HepG2 (cell line): ENCODE results near the gene LANCL2. TPM values are rescaled to one million over a fixed set of nuclear protein-coding genes. Genes with fewer than 3 reads are reported as not detected.

Source experiments
- ARID3A ChIP-seq: IDR thresholded peaks from 2 replicates; pipeline ENCODE4 v1.6.1; 2012; ENCODE audit warnings: low read depth, low read length, improper control_type of control experiment
- CHCHD3 ChIP-seq: sonication (generic); formaldehyde crosslinking; IDR thresholded peaks from 2 replicates; pipeline ENCODE4 v1.8.0; 2022; ENCODE audit warnings: mild to moderate bottlenecking, missing genetic modification reagents, moderate library complexity
- FOXC1 ChIP-seq: sonication (generic); formaldehyde crosslinking; IDR thresholded peaks from 2 replicates; pipeline ENCODE4 v1.8.0; 2022; ENCODE audit warnings: mild to moderate bottlenecking, missing genetic modification reagents, borderline replicate concordance
- KDM3A ChIP-seq: IDR thresholded peaks from 2 replicates; pipeline ENCODE4 v1.6.1; 2018; ENCODE audit warnings: low read depth, missing compliant biosample characterization
- MAZ ChIP-seq, 2 experiments: sonication (generic) in 1 of 2; formaldehyde crosslinking in 1 of 2; IDR thresholded peaks; 2 replicates each; pipeline versions ENCODE4 v1.5.0 to v1.6.1; 2012 to 2020; ENCODE audit warnings: low read depth in 2 of 2, mild to moderate bottlenecking in 2 of 2, borderline replicate concordance in 1 of 2, improper control_type of control experiment in 1 of 2, low read length in 1 of 2, missing genetic modification reagents in 1 of 2, moderate library complexity in 1 of 2
- MIER3 ChIP-seq: IDR thresholded peaks from 2 replicates; pipeline ENCODE4 v1.6.1; 2016; ENCODE audit warnings: missing compliant biosample characterization, borderline replicate concordance
- POGK ChIP-seq: sonication (generic); formaldehyde crosslinking; conservative IDR thresholded peaks from 2 replicates; pipeline ENCODE4 v1.8.0; 2022; ENCODE audit warnings: mild to moderate bottlenecking, moderate library complexity, missing genetic modification reagents
- REL ChIP-seq: sonication (generic); formaldehyde crosslinking; conservative IDR thresholded peaks from 2 replicates; pipeline ENCODE4 v1.8.0; 2022; ENCODE audit warnings: mild to moderate bottlenecking, missing genetic modification reagents, moderate library complexity
- SAP130 ChIP-seq: IDR thresholded peaks from 2 replicates; pipeline ENCODE4 v1.6.1; 2016; ENCODE audit warnings: low read depth
- TARDBP ChIP-seq: sonication (generic); formaldehyde crosslinking; IDR thresholded peaks from 2 replicates; pipeline ENCODE4 v1.8.0; 2022; ENCODE audit warnings: mild to moderate bottlenecking, missing genetic modification reagents
- TFDP2 ChIP-seq: sonication (generic); formaldehyde crosslinking; IDR thresholded peaks from 2 replicates; pipeline ENCODE4 v1.4.0; 2020; ENCODE audit warnings: missing genetic modification reagents
- ZBTB3 ChIP-seq: sonication (generic); formaldehyde crosslinking; IDR thresholded peaks from 2 replicates; pipeline ENCODE4 v1.4.0; 2020; ENCODE audit warnings: low read depth, mild to moderate bottlenecking, moderate library complexity, missing genetic modification reagents, borderline replicate concordance
- ZNF30 ChIP-seq: sonication (generic); formaldehyde crosslinking; IDR thresholded peaks from 2 replicates; pipeline ENCODE4 v1.5.0; 2020; ENCODE audit warnings: mild to moderate bottlenecking, missing genetic modification reagents
- ZNF414 ChIP-seq: sonication (generic); formaldehyde crosslinking; IDR thresholded peaks from 2 replicates; pipeline ENCODE4 v1.5.0; 2020; ENCODE audit warnings: missing genetic modification reagents
- ZNF558 ChIP-seq: sonication (generic); formaldehyde crosslinking; IDR thresholded peaks from 2 replicates; pipeline ENCODE4 v1.9.0; 2022; ENCODE audit warnings: mild to moderate bottlenecking, missing genetic modification reagents, borderline replicate concordance
- ZNF589 ChIP-seq: sonication (generic); formaldehyde crosslinking; conservative IDR thresholded peaks from 2 replicates; pipeline ENCODE4 v1.8.0; 2022; ENCODE audit warnings: mild to moderate bottlenecking, moderate library complexity, missing genetic modification reagents
- ZNF747 ChIP-seq: sonication (generic); formaldehyde crosslinking; IDR thresholded peaks from 2 replicates; pipeline ENCODE4 v1.8.1; 2023; ENCODE audit warnings: missing genetic modification reagents, mild to moderate bottlenecking, borderline replicate concordance
- ZNF788 ChIP-seq: sonication (generic); formaldehyde crosslinking; IDR thresholded peaks from 2 replicates; pipeline ENCODE4 v1.5.0; 2020; ENCODE audit warnings: mild to moderate bottlenecking, missing genetic modification reagents, borderline replicate concordance
- ZSCAN31 ChIP-seq: sonication (generic); formaldehyde crosslinking; IDR thresholded peaks from 2 replicates; pipeline ENCODE4 v1.5.0; 2020; ENCODE audit warnings: low read depth, mild to moderate bottlenecking, missing genetic modification reagents
- polyA plus RNA-seq, 8 experiments: library from polyadenylated mRNA; depleted of rRNA in 3 of 8; stranded (reverse) in 7 of 8; unstranded in 1 of 8; fragments of >200 nt; fragmentation: Illumina TruSeq in 4 of 8; extraction: Trizol in 4 of 8; gene quantifications; 2 replicates each; pipeline versions ENCODE4 v1.2.1 to v1.2.3, GENCODE V29; 2011 to 2016; ENCODE audit warnings: low read depth in 4 of 8, missing spikeins in 1 of 8, mixed read lengths in 1 of 8; ENCODE audit not compliant: insufficient read depth in 1 of 8
- total RNA-seq, 5 experiments: library from RNA; depleted of rRNA; stranded (reverse); fragments of >200 nt; fragmentation: Illumina TruSeq; extraction: Trizol; gene quantifications; 2 replicates each; pipeline ENCODE4 v1.2.3, GENCODE V29; 2016; ENCODE audit warnings: low read depth in 1 of 5

Gene LANCL2
- total and polyA plus RNA-seq, 2 of the 13 experiments (the other 11 are each of a cell fraction or from before 2014, with no cell fraction given), result 10.0 to 13.8 TPM

- TF ChIP-seq ARID3A (0 out of 2 replicates have a peak, but pooled peaks have one; percentile 2), ZSCAN31 (CRISPR knock-in tag) (peak; percentile 88), MIER3 (CRISPR knock-in tag) (0 out of 2 replicates have a peak, but pooled peaks have one; percentile 19), ZNF558 (CRISPR knock-in tag) (peak; percentile 68), ZNF414 (peak; percentile 93), ZNF589 (CRISPR knock-in tag) (no peak), SAP130 (CRISPR knock-in tag) (peak; percentile 72), ZNF788 (CRISPR knock-in tag) (peak; percentile 90; the same call in 1 of the 2 replicates), REL (CRISPR knock-in tag) (peak; percentile 88; the same call in 1 of the 2 replicates), FOXC1 (CRISPR knock-in tag) (peak; percentile 57), ZNF30 (CRISPR knock-in tag) (peak; percentile 6; the same call in 1 of the 2 replicates), ZNF747 (CRISPR knock-in tag) (peak; percentile 96), POGK (CRISPR knock-in tag) (peak; percentile 57; the same call in 1 of the 2 replicates), CHCHD3 (CRISPR knock-in tag) (peak; percentile 76), TFDP2 (CRISPR knock-in tag) (peak; percentile 91), ZBTB3 (CRISPR knock-in tag) (peak; percentile 80; the same call in 1 of the 2 replicates), KDM3A (peak; percentile 96), TARDBP (peak; percentile 40; the same call in 1 of the 2 replicates), MAZ (IDR thresholded peaks at IDR 0.05; ENCODE audit: borderline replicate concordance, low read depth, low read length) (peak; percentile 55; the same call in 1 of the 2 replicates), MAZ (CRISPR knock-in tag; IDR thresholded peaks at IDR 0.05; ENCODE audit: low read depth) (peak; percentile 95)
Measured at GRCh38 chr7:55365675-55366460, 731 bp downstream of the LANCL2 start (continued).
